Ishikawa (cell line): Measurements from ENCODE around the gene AMPD1.

Experiments used
- CEBPB ChIP-seq: IDR thresholded peaks from 2 replicates; pipeline ENCODE4 v1.6.1; 2012
- EGR1 ChIP-seq: IDR thresholded peaks from 2 replicates; pipeline ENCODE4 v1.6.1; 2012
- EP300 ChIP-seq: IDR thresholded peaks from 2 replicates; pipeline ENCODE4 v1.6.1; 2012; ENCODE audit warnings: borderline replicate concordance
- TCF12 ChIP-seq: IDR thresholded peaks from 2 replicates; pipeline ENCODE4 v1.6.1; 2012; ENCODE audit warnings: low read depth

DNA sequence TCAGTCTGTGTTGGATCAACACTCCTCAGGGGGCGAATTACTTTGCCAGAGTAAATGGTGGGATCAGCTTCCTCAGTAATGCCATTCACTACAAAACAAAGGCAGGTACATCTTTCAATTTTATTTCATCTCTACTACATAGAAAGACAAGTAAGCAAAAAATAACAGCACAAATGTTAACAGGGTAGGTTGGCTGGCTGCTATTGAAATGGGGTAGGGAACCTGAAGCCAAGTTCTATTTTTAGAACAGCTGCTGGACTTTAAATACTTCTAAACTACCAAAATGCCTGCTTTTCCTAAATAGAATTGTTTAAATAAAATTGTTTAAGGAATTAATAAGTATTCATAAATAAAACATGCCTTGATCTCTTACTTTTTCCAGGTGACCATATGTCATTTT is 28.6 kb upstream of the AMPD1 start:
- TF ChIP-seq EP300 (no peak), CEBPB (no peak), TCF12 (no peak), EGR1 (no peak)
